HG03571 (cell line): ENCODE data around the gene KRTAP12-1.
"Not testable (repeated sequence)": the region's sequence is repeated elsewhere in the genome, so short reads cannot be mapped to it uniquely, and the experiment has no call there.

Source experiments
- ATAC-seq: cut with Tn5 transposase; IDR thresholded peaks from one replicate; pipeline ENCODE4 v1.9.1; 2021; ENCODE audit not compliant: unreplicated experiment

The KRTAP12-1 gene

DNA sequence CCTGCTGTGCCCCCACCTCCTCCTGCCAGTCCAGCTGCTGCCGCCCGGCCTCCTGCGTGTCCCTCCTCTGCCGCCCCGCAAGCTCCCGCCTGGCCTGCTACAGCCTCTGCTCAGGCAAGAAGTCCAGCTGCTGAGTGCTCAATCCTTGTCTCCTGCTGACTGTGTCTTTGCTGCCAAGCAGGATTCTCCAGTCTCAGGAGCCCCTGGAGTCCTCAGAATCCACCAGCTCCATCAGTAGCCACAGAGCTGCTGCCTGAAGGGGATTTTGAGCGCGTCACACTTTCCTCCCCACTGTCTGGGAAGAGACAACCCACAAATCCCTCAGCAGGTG lies 34.8 kb downstream of the KRTAP12-1 start:
- no peak for ATAC-seq

DNA sequence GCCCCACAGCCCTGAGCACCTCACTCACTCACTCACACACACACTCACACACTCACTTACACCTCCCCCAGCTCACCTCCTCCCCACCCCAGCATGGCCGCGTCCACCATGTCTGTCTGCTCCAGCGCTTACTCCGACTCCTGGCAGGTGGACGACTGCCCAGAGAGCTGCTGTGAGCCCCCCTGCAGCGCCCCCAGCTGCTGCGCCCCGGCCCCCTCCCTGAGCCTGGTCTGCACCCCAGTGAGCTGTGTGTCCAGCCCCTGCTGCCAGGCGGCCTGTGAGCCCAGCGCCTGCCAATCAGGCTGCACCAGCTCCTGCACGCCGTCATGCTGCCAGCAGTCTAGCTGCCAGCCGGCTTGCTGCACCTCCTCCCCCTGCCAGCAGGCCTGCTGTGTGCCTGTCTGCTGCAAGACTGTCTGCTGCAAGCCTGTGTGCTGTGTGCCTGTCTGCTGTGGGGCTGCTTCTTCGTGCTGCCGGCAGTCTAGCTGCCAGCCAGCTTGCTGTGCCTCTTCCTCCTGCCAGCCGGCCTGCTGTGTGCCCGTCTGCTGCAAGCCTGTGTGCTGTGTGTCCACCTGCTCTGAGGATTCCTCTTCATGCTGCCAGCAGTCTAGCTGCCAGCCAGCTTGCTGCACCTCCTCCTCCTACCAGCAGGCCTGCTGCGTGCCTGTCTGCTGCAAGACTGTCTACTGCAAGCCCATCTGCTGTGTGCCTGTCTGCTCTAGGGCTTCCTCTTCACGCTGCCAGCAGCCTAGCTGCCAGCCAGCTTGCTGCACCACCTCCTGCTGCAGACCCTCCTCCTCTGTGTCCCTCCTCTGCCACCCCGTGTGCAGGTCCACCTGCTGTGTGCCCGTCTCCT lies 35.4 kb downstream of the KRTAP12-1 start, which contains the start of gene KRTAP10-11:
TSS of gene KRTAP10-11 (plus strand) at position 49 of the 856 bp plus-strand sequence. CDS start at position 94, 45 bp downstream.
- not testable (repeated sequence) for ATAC-seq

- ATAC-seq = no peak
Observed at GRCh38 chr21:44644878-44645277, 37.1 kb downstream of the KRTAP12-1 start.

GRCh38 chr21:44643741-44644310 lies 38.1 kb downstream of the KRTAP12-1 start:
- no peak for ATAC-seq

DNA sequence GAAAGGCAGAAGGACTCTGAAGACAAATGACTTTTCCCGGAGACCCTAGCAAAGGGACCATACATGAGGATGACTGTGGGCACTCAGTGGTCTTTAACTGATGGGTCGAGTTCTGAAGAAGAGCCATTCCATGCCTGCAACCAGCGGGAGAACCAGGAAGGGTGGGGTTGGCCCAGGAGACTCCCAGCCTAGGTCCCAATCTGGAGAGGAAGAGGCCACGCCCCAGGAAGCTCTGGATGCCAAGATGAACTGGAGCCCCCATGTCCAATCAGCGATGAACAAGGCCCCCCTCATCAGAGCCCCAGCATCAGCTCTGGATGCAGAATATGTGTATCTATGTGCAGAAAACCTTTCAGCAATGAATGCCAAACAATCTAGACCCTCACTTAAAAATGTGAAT lies 41.2 kb downstream of the KRTAP12-1 start:
- no peak for ATAC-seq

DNA sequence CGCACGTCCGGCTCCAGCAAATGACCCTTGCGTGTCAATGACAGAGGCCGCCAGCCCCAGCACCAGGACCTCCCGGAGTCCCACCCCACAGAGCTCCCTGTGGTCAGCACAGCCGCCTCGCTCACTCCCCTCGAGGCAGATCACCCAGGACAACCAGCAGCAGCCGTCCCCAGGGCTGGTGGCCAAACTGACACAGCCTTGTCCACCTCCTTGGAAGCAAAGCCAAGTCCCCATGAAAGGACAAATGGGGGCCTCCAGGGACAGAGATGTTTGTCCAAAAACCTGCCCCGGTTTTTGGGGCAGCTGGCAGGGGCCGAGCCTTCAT lies 42.7 kb downstream of the KRTAP12-1 start:
- ATAC-seq = no peak

DNA sequence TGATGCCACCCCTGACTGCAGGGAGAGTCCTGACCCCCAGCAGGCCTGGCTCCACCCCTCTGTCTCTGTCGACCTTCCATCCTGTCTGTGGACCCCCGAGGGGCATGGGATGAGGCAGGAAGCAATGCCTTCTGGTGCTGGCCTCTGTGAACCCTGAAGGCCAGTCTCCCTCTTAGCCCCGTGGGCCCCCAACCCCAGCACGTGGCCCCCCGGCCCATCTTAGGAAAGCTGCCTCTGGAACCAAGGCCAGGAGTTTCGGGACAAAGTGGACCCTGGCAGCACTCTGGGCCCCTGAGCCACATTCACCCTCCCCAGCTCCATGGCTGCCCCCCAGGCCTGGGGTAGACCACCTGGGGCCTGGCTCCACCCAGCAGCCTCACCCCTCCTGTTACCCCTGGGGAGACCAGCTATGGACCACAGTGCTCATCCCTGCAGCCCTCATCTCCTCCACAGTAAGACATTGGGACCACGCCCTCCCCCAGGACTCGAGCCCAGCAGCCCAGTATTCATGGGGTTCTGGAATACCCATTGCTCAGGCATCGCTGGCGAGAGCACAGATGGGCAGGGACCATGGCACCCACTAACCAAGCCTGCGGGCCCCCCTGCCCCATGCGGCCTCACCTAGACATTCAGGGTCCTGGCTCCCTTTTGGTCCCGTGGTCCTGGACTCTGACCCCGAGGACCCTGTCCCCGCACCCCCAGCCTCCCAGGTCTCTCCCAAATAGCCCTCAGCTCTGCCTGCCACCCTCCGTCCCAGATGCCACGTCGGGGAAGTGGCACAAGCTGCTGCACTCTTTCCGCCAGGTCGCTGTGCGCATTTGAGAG lies 43.2 kb downstream of the KRTAP12-1 start:
- not testable (repeated sequence) for ATAC-seq

DNA sequence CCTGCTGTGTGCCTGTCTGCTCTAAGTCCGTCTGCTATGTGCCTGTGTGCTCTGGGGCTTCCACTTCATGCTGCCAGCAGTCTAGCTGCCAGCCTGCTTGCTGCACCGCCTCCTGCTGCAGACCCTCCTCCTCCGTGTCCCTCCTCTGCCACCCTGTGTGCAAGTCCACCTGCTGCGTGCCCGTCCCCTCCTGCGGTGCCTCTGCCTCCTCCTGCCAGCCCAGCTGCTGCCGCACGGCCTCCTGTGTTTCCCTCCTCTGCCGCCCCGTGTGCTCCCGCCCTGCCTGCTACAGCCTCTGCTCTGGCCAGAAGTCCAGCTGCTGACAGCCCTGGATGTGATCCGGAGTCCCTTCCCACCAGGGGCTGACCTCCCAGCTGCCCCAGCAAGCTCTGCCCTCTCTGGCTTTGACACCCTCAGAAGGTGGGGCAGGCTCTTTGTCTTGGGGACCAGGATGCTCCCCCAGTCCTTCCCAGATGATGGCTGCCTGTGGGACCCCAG lies 44.1 kb downstream of the KRTAP12-1 start:
- ATAC-seq = not testable (repeated sequence)

DNA sequence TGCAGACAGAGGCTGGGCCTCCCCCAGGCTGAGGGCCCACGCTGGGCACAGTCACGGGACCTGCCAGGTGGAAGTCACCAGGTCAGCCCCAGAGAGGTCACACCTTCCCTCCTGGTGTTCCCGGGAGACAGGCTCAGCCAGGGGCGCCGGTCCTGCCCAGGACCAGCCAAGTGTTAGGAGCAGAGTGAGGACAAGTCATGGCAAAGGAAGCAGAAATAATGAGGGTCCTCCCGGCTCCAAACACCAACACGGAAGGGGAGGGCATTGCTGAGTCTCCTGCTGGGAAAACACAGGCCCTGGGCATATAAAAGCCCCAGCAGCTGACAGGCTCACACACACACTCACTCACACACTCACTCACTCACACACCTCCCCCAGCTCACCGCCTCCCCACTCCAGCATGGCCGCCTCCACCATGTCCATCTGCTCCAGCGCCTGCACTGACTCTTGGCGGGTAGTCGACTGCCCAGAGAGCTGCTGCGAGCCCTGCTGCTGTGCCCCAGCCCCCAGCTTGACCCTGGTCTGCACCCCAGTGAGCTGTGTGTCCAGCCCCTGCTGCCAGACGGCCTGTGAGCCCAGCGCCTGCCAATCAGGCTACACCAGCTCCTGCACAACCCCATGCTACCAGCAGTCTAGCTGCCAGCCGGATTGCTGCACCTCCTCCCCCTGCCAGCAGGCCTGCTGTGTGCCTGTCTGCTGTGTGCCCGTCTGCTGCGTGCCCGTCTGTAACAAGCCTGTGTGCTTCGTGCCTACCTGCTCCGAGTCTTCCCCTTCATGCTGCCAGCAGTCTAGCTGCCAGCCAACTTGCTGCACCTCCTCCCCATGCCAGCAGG lies 44.7 kb downstream of the KRTAP12-1 start, which contains the start of gene KRTAP10-10:
TSS of gene KRTAP10-10 (plus strand) at position 339 of the 833 bp plus-strand sequence. CDS start at position 401, 62 bp downstream.
- no peak for ATAC-seq

DNA sequence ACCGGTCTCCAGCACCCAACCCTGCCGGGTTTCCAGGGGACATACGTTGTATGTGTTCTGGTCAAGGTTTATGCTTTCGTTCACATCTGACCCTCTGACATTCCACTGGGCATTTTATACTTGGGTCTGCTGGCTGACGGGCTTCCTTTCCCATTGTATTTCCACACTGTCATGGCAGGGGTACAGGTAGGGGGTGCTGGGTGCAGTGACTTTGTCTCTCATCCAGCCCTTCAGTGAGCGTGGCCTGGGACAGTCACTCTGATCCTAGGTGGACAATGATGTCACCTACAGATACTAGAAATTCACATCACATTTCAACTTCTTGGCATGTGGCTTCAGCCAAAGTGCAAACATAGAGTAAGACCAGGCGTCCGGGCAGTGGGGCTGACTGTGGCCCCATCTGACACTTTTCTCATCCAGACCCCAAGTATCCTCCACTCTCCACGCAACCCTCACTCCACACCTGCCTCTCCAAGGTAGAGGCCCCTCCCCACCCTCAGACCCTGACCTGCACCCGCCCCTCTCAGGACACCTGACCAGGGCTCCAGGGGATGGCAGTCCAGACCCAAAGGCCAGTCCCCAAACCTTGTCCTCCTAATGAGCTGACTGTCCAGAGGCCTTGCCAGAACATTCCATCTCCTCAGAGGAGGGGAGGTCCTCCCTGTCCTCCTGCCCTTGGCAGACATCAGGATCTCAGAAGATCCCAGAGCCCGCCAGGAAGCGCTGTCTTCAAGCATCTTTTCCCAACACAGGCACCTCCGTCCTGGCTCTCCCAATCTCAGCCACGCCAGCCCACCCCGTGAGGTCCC lies 45.5 kb downstream of the KRTAP12-1 start:
- ATAC-seq = no peak

GRCh38 chr21:44632067-44632466 lies 49.9 kb downstream of the KRTAP12-1 start:
- no peak for ATAC-seq
